Putamen (tissue), 1 donor: ENCODE measurements around the gene THSD7A.

Experiments used
- DNase-seq: peaks from one replicate; pipeline ENCODE4 v3.0.0-alpha.2; 2016; ENCODE audit warnings: low spot score

THSD7A gene

GRCh38 chr7:11702938-11703337 is 129.1 kb downstream of the THSD7A start:
- DNase-seq = no peak

DNA sequence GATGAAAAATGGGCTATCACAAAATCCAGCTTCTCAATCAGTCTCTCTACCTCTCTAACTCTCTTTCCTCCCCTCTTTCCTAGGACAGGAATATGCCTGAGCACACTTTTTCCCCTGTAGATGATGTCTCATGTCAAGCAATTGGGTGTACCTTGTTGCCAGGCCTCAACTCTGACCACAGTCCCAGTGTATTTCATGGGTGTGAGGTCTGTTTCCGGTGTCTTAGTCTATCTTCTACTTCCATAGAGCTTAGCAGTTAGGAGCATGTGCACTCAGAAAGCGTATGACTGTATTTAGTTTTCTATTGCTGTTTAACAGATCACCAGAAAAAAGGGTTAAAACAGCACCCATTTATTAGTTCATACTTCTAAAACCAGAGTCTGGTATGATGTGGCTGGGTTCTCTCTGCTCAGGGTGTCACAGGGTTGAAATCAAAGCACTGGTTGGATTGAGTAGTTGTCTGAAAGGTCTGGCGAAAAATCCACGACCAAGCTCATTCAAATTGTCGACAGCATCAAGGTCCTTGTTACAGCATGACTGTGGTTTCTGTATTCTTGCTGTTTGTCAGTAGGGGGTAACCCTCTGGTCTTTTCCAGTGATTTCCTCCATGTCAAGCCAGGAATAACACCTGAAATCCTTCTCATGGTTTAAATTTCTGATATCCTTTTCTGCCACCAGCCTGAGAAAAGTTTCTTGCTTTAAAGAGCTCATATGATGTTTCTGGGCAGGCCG is 130.0 kb downstream of the THSD7A start:
- DNase-seq = no peak

- DNase-seq = peak; percentile 33
Observed at GRCh38 chr7:11699666-11700065, 132.3 kb downstream of the THSD7A start.

DNA sequence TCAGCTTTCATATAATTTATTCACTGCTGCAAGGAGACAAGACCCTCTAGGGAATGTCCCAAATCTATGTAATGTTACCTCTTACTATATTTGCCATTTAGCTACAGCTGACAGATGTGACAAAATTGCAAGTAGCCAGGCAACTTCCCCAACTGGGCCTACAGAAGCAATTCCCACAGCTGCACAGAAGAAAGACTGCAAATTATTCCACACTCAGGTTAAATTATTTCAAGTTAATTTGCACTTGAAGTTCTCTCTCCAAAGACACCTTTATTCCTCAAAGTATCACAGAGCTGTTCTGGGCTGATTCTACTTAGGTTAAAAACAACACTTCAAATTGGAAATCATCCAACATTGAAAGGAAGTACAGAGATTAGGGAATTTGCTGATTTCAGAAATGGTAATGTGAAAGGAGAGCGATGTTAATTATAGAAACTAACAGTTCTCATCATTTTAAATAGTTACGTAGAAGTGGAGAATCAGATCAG is 133.6 kb downstream of the THSD7A start:
- DNase-seq = peak; percentile 23

DNA sequence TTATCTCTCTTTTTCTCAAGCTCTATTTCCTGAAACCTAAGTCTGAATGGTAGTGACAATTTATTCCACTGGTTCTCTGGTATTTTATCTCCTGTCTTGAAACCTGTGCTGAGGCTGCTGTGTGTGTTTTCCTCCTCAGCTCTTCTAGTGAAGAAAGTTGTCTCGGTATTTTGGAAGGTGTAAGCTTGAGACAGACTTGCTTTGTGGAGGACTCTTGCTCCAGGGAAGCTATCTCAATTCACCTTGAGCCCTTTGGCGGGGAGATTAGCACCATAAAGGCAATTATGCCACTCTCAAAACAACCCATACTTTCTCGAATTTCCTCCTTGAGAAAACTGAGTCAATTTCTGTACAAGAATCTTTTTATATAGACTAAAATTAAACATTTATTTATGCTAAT is 141.6 kb downstream of the THSD7A start:
- DNase-seq = no peak

GRCh38 chr7:11689096-11689495 is 142.9 kb downstream of the THSD7A start:
- DNase-seq = no peak

GRCh38 chr7:11681461-11681860 is 150.5 kb downstream of the THSD7A start:
- no peak for DNase-seq

DNA sequence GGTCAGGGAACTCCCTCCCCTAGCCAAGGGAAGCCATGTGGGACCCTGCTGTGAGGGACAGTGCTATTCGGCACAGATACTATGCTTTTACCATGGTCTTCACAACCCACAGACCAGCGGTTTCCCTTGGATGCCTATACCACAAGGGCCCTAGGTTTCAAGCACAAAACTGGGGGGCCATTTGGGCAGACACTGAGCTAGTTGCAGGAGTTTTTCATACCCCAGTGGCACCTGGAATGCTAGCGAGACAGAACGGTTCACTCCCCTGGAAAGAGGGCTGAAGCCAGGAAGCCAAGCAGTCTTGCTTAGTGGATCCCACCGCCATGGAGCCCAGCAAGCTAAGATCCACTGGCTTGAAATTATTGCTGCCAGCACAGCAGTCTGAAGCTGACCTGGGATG is 156.8 kb downstream of the THSD7A start:
- DNase-seq = no peak

DNA sequence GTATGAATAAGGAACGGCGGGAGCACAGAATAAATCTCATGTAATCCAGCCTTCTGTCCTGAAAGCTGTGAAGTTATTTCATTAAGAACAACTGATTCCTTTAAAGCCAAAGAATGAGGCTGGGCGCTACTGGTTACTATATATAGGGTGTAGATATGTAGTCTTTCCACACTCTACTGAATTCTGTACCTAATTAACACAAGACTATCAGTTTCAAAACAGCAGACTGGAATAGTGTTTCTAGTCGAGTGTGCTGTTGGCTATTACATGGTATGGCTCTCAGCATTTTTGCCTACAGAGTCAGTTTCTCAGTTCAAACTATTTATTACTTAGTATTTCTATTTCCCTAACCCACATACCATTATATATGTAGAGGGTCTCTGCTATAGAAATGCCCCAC is 163.3 kb downstream of the THSD7A start:
- no peak for DNase-seq

GRCh38 chr7:11667810-11668185 is 164.2 kb downstream of the THSD7A start:
- DNase-seq = no peak

- DNase-seq = no peak
Observed at GRCh38 chr7:11667071-11667809, 164.8 kb downstream of the THSD7A start.

GRCh38 chr7:11665357-11665756 is 166.6 kb downstream of the THSD7A start:
- no peak for DNase-seq

DNA sequence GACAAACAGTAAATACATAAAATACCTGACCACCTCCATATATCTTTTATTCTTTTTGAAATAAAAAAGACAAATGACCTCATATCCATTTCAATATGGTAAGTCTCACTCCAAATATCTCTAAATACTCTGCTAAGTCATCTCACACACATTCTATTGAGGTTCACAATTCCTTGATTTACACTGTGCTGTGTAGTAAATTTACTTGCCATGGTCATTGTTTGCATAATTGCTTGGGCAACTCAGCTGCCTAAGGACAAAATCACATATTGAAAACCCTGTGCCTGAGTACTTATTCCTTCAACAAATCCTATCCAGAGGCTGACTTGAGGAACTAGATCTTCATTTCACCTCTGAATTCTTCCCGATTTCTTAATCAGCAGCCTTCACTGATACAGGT is 176.4 kb downstream of the THSD7A start:
- no peak for DNase-seq

DNA sequence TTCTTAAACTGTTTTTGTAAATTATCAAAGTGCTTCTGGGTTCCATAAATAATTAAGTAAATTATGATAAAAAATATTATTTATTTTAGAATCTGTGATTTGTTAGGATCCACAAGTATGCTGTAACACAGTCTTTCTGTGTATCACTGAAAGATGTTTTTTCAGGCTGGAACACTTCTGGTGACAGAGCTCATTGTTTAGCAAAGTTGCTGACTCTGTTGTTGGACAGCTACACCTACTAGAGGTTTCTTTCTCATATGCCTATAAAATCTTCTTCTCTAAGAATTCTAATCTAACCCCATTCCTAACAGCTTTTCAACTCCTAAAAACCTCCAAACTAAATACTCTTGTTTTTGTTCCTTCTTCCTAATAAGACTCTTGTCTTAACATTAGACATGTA is 176.8 kb downstream of the THSD7A start:
- no peak for DNase-seq

- no peak for DNase-seq
Observed at GRCh38 chr7:11650500-11650899, 181.5 kb downstream of the THSD7A start.

GRCh38 chr7:11650030-11650429 is 182.0 kb downstream of the THSD7A start:
- DNase-seq = no peak

GRCh38 chr7:11648980-11649379 is 183.0 kb downstream of the THSD7A start:
- DNase-seq = no peak

- no peak for DNase-seq
Observed at GRCh38 chr7:11648101-11648500, 183.9 kb downstream of the THSD7A start.

DNA sequence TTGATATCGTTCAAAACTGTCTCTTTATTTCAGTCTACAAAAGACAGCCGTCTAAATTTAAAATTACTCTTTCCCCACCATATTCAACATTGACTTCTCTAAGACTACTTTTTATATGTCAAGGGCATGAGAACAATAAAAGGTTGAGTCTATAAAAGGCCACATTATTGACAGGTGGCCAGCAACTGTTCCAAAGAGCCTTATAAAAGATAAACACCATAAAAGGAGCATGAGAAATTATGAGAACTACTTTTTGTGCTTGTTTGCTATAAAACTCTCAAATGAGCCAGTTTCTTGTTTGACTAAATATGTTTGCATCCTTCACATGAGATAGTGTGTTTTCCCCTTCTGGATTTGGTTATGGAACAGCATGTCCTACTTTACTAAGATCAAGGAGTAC is 189.2 kb downstream of the THSD7A start:
- no peak for DNase-seq

DNA sequence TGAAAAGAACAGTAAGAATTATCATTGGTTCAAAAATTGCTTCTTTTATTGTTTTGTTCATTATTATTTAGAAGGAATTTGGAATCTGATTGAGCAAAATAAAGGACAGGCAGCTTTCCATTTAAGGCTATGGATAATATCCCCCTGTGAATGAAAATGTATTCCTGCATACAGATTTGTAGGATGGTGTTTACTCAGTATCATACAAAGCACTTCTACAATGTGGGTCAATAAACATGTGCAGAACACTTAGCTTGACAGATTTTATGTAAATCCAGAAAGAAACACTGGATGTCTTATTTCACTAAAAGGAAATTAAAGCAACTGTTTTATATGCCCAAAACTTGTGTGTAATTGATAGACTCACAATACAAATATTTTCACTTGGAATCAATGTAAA is 189.7 kb downstream of the THSD7A start:
- no peak for DNase-seq

GRCh38 chr7:11638011-11638774 is 193.8 kb downstream of the THSD7A start:
- no peak for DNase-seq

DNA sequence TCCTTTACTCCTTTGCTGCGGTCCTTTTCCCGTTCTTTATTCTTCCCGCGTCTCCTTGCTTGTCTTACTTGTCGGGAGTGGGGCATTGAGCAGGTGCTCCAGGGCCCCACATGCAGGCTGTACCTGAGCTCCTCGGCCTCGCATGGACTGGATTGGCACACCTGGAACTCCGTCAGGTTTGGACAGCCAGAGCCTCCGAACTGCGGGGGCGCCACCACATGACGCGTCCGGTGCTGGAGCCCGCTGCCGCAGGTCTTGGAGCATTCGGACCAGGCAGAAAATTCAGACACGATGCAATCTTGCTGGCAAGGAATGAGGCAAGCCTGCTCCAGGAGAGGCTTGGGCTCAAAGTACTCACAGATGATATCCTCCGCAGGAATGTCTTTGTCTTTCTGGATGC is 195.7 kb downstream of the THSD7A start:
- DNase-seq = no peak

GRCh38 chr7:11633310-11633709 is 198.7 kb downstream of the THSD7A start:
- no peak for DNase-seq
